SK-N-DZ (cell line): ENCODE data around the gene RGMA.
"Not testable (repeated sequence)": the region's sequence is repeated elsewhere in the genome, so short reads cannot be mapped to it uniquely, and the experiment has no call there.

Experiments used
- DNase-seq: peaks from one replicate; pipeline ENCODE4 v3.0.0-alpha.2; 2015; ENCODE audit warnings: low spot score

RGMA gene

DNA sequence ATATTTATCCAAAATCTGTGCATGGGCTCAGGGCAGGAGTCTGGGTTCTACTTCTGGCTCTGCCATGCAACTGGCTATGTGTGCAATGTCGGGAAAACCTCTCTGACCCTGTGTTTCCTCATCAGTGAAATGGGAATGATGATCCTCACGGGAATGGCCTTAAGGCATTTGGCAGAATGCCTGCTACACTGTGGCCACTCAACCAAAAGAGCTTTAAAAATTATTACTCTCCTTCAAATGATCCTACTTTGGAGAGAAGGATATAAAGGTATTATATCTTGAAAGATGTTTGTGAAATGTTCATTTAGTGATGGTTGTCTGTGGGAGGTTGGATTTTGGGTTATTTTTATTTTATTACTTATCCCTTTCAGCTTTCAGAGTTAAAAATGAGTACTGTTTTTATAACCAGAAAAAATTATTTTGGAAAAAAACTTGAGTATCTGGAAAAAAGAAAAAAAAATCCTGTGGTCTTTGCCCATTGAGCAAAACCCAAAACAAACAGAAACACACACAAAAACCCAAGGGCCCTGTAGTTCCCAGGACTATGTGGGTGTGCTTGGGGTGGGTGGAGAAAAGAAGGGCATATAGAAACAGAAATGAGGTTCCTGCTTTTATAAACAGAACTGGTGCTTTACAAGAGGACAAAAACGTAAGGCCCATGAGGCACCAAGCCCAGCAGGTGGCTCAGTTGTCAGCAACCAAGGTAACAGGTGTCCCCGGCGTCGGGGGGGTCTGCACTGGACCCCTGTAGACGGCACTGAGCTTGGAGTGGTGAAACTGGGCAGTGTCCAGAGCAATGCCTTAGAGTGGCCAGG, 22.0 kb downstream of the RGMA start:
- no peak for DNase-seq

GRCh38 chr15:93066224-93066681, 22.8 kb downstream of the RGMA start:
- DNase-seq, result no peak

- no peak for DNase-seq
These were observed 23.4 kb downstream of the RGMA start for GRCh38 chr15:93065641-93066045.

GRCh38 chr15:93063796-93064690, 25.0 kb downstream of the RGMA start:
- DNase-seq, result no peak

GRCh38 chr15:93063262-93063671, 25.7 kb downstream of the RGMA start:
- no peak for DNase-seq

GRCh38 chr15:93062628-93063261, 26.3 kb downstream of the RGMA start:
- DNase-seq, result not testable (repeated sequence)

- no peak for DNase-seq
These were observed 28.4 kb downstream of the RGMA start for GRCh38 chr15:93060336-93061248.

DNA sequence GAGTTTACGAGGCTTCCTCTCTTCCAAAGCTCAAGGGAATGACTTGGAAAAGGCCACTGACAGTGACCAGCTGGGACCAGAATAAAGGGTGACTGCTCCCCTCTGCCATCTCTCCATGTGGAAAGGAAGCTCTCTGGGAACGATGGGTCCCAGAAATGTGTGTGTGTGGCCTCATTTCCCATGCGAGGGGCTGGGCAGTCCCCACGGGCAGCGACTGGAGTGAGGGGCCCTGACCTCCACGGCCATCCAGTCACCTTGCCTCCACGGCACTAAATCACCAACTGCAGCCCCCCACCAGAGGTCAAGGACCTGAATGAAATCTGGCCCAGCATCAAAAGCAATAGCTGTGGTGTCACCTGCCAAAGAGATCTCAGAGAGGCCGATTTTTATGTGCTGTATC, 29.6 kb downstream of the RGMA start:
- no peak for DNase-seq

DNA sequence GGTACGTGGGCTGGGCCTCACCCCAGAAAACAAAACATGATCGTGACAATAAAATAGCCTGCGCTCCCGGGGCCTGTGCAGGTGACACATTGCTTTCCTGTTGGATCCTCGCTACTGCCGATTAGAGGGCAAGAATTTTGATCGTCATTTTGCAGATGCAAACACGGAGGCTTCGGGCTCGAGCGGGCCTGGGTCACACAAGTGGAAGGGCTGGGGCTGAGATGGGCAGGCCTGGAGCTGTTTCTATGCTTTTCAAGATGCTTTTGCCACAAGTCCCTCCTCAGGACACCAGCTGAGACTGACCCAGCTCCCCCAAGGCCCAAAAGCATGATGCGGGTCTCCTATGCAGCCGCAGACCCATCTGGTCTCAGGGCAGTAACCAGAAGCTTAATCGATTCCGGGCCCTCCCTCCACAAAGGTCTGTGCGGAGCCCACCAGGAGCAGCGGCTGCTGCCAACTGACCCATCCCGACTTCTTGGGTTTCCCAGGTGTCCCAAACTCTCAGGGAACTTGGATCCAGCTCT, 30.0 kb downstream of the RGMA start:
- no peak for DNase-seq

DNA sequence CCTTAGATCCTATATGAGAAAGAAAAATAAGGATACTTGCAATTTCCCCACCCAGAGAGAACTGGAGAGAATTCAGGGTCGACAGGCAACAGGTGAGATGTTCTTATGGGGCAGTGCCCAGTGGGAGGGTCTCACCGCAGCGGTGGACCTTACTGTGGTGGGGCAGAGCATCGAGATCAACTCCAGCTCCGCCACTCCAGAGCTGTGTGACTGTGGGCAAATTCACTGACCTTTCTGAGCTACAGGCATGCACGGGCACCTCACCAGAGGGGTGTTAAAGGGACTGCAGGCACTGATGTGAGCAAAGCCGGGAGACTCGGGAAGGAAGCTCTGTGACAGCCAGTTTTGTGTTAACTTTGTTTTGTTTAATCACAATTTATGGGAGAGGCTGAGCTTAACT, 30.9 kb downstream of the RGMA start:
- DNase-seq, result no peak

GRCh38 chr15:93057618-93058017, 31.4 kb downstream of the RGMA start:
- DNase-seq, result no peak

- no peak for DNase-seq
These were observed 32.2 kb downstream of the RGMA start for GRCh38 chr15:93056836-93057235.

GRCh38 chr15:93055211-93055610, 33.8 kb downstream of the RGMA start:
- no peak for DNase-seq

GRCh38 chr15:93052090-93052879, 36.7 kb downstream of the RGMA start:
- no peak for DNase-seq

GRCh38 chr15:93051236-93052089, 37.5 kb downstream of the RGMA start:
- no peak for DNase-seq

GRCh38 chr15:93050648-93051047, 38.4 kb downstream of the RGMA start:
- DNase-seq, result no peak

- DNase-seq, result no peak
These were observed 39.0 kb downstream of the RGMA start for GRCh38 chr15:93049914-93050578.

- no peak for DNase-seq
These were observed 39.8 kb downstream of the RGMA start for GRCh38 chr15:93049233-93049632.
